SK-N-SH treated with all-trans-retinoic acid at 6 μM for 48 hours (cell line): ENCODE measurements around the gene CDC42BPG.

Experiments used
- ATAC-seq: fragments of 200-7000 bp; cut with Tn5 transposase; 3 replicates; pipeline ENCODE4 v1.9.1; 2020; ENCODE audit warnings: mild to moderate bottlenecking, moderate library complexity
- ARNTL ChIP-seq: fragments of 450-650 bp; formaldehyde crosslinking; IDR thresholded peaks from 2 replicates; pipeline ENCODE4 v1.5.0; 2020; ENCODE audit warnings: low read depth, mild to moderate bottlenecking, moderate library complexity, borderline replicate concordance
- BACH2 ChIP-seq: fragments of 250-450 bp; sonication (Bioruptor Pico); IDR thresholded peaks from 2 replicates; pipeline ENCODE4 v1.9.0; 2021; ENCODE audit warnings: mild to moderate bottlenecking, borderline replicate concordance
- CREB5 ChIP-seq: fragments of 250-450 bp; sonication (Bioruptor Pico); IDR thresholded peaks from 2 replicates; pipeline ENCODE4 v1.5.1; 2020; ENCODE audit warnings: low read depth, mild to moderate bottlenecking, moderate library complexity
- CSDC2 ChIP-seq: fragments of 250-450 bp; sonication (Bioruptor Pico); IDR thresholded peaks from 2 replicates; pipeline ENCODE4 v1.5.0; 2020; ENCODE audit warnings: mild to moderate bottlenecking, moderate library complexity
- GLIS3 ChIP-seq: fragments of 250-450 bp; sonication (Bioruptor Pico); IDR thresholded peaks from 2 replicates; pipeline ENCODE4 v1.5.0; 2020; ENCODE audit warnings: mild to moderate bottlenecking, moderate library complexity
- ISL1 ChIP-seq: fragments of 250-450 bp; sonication (Bioruptor Pico); IDR thresholded peaks from 2 replicates; pipeline ENCODE4 v2.1.2; 2022; ENCODE audit warnings: mild to moderate bottlenecking, moderate library complexity
- OSR1 ChIP-seq: fragments of 250-450 bp; sonication (Bioruptor Pico); IDR thresholded peaks from 2 replicates; pipeline ENCODE4 v1.8.0; 2022; ENCODE audit warnings: moderate library complexity, mild to moderate bottlenecking, inconsistent platforms
- POU6F1 ChIP-seq: fragments of 250-450 bp; sonication (Bioruptor Pico); IDR thresholded peaks from 2 replicates; pipeline ENCODE4 v1.8.0; 2021; ENCODE audit warnings: low read depth, mild to moderate bottlenecking, moderate library complexity, borderline replicate concordance
- PPARA ChIP-seq: fragments of 250-450 bp; sonication (Bioruptor Pico); IDR thresholded peaks from 2 replicates; pipeline ENCODE4 v1.5.0; 2020; ENCODE audit warnings: mild to moderate bottlenecking, borderline replicate concordance
- RARB ChIP-seq: fragments of 250-450 bp; sonication (Bioruptor Pico); IDR thresholded peaks from 2 replicates; pipeline ENCODE4 v1.8.0; 2021; ENCODE audit warnings: mild to moderate bottlenecking, moderate library complexity
- SNAI2 ChIP-seq: fragments of 250-450 bp; sonication (Bioruptor Pico); IDR thresholded peaks from 2 replicates; pipeline ENCODE4 v1.5.0; 2020; ENCODE audit warnings: mild to moderate bottlenecking, moderate library complexity
- TCF4 ChIP-seq: fragments of 250-450 bp; sonication (Bioruptor Pico); IDR thresholded peaks from 2 replicates; pipeline ENCODE4 v1.8.0; 2021; ENCODE audit warnings: mild to moderate bottlenecking, moderate library complexity, borderline replicate concordance
- TOX ChIP-seq: fragments of 250-450 bp; sonication (Bioruptor Pico); IDR thresholded peaks from 2 replicates; pipeline ENCODE4 v1.8.0; 2021; ENCODE audit warnings: mild to moderate bottlenecking, moderate library complexity, borderline replicate concordance
- TSHZ2 ChIP-seq: fragments of 250-450 bp; sonication (Bioruptor Pico); IDR thresholded peaks from 2 replicates; pipeline ENCODE4 v1.5.0; 2020; ENCODE audit warnings: mild to moderate bottlenecking, moderate library complexity
- ZC3H10 ChIP-seq: fragments of 250-450 bp; sonication (Bioruptor Pico); IDR thresholded peaks from 2 replicates; pipeline ENCODE4 v1.5.1; 2021; ENCODE audit warnings: mild to moderate bottlenecking, moderate library complexity
- ZFP3 ChIP-seq: fragments of 250-450 bp; sonication (Bioruptor Pico); IDR thresholded peaks from 2 replicates; pipeline ENCODE4 v1.5.0; 2020; ENCODE audit warnings: mild to moderate bottlenecking, moderate library complexity
- ZFP30 ChIP-seq: fragments of 450-650 bp; formaldehyde crosslinking; IDR thresholded peaks from 2 replicates; pipeline ENCODE4 v1.5.0; 2022; ENCODE audit warnings: mild to moderate bottlenecking, moderate library complexity
- ZNF565 ChIP-seq: fragments of 450-650 bp; formaldehyde crosslinking; conservative IDR thresholded peaks from 2 replicates; pipeline ENCODE4 v1.5.0; 2020; ENCODE audit warnings: low read depth, mild to moderate bottlenecking, moderate library complexity

Gene CDC42BPG

GRCh38 chr11:64833198-64833502 lies 11.3 kb downstream of the CDC42BPG start (continued):
- TF ChIP-seq RARB (CRISPR knock-in tag) (no peak), ZFP30 (CRISPR knock-in tag) (no peak), ZNF565 (CRISPR knock-in tag) (no peak), TCF4 (CRISPR knock-in tag) (no peak), CREB5 (CRISPR knock-in tag) (no peak), SNAI2 (CRISPR knock-in tag) (no peak), TOX (CRISPR knock-in tag) (no peak), CSDC2 (CRISPR knock-in tag) (no peak), TSHZ2 (CRISPR knock-in tag) (no peak)
- TF ChIP-seq, all 23 proteins: peak for 0

GRCh38 chr11:64832467-64833197 lies 11.8 kb downstream of the CDC42BPG start:
- no peak for TF ChIP-seq ISL1 (CRISPR knock-in tag)
- TF ChIP-seq ZC3H10 (CRISPR knock-in tag) = no peak
- TF ChIP-seq SNAI2 (CRISPR knock-in tag) = no peak
- TF ChIP-seq ZFP3 (CRISPR knock-in tag) = no peak
- no peak for TF ChIP-seq CREB5 (CRISPR knock-in tag)
- no peak for TF ChIP-seq POU6F1 (CRISPR knock-in tag)
- no peak for TF ChIP-seq ZNF565 (CRISPR knock-in tag)
- TF ChIP-seq TSHZ2 (CRISPR knock-in tag) = no peak
- no peak for TF ChIP-seq ZFP30 (CRISPR knock-in tag)
- TF ChIP-seq BACH2 (CRISPR knock-in tag) = no peak
- no peak for TF ChIP-seq CSDC2 (CRISPR knock-in tag)
- no peak for TF ChIP-seq OSR1 (CRISPR knock-in tag)
- no peak for TF ChIP-seq GLIS3
- no peak for TF ChIP-seq ARNTL (CRISPR knock-in tag)
- TF ChIP-seq TCF4 (CRISPR knock-in tag) = no peak
- TF ChIP-seq, all 23 proteins: peak for 0
- no peak for ATAC-seq

- TF ChIP-seq GLIS3 = no peak
- no peak for TF ChIP-seq TOX (CRISPR knock-in tag)
- TF ChIP-seq ARNTL (CRISPR knock-in tag) = no peak
- no peak for TF ChIP-seq PPARA
- TF ChIP-seq BACH2 (CRISPR knock-in tag) = no peak
- ATAC-seq = no peak
These were observed 13.0 kb downstream of the CDC42BPG start for GRCh38 chr11:64831411-64831891.
